HG03432 (cell line): ENCODE data around the gene COL6A5.
"Not testable (repeated sequence)": the region's sequence is repeated elsewhere in the genome, so short reads cannot be mapped to it uniquely, and the experiment has no call there.

ENCODE experiments used
- ATAC-seq: cut with Tn5 transposase; IDR thresholded peaks from one replicate; pipeline ENCODE4 v1.9.1; 2021; ENCODE audit warnings: mild to moderate bottlenecking, moderate library complexity; ENCODE audit not compliant: unreplicated experiment

The COL6A5 gene, protein sequence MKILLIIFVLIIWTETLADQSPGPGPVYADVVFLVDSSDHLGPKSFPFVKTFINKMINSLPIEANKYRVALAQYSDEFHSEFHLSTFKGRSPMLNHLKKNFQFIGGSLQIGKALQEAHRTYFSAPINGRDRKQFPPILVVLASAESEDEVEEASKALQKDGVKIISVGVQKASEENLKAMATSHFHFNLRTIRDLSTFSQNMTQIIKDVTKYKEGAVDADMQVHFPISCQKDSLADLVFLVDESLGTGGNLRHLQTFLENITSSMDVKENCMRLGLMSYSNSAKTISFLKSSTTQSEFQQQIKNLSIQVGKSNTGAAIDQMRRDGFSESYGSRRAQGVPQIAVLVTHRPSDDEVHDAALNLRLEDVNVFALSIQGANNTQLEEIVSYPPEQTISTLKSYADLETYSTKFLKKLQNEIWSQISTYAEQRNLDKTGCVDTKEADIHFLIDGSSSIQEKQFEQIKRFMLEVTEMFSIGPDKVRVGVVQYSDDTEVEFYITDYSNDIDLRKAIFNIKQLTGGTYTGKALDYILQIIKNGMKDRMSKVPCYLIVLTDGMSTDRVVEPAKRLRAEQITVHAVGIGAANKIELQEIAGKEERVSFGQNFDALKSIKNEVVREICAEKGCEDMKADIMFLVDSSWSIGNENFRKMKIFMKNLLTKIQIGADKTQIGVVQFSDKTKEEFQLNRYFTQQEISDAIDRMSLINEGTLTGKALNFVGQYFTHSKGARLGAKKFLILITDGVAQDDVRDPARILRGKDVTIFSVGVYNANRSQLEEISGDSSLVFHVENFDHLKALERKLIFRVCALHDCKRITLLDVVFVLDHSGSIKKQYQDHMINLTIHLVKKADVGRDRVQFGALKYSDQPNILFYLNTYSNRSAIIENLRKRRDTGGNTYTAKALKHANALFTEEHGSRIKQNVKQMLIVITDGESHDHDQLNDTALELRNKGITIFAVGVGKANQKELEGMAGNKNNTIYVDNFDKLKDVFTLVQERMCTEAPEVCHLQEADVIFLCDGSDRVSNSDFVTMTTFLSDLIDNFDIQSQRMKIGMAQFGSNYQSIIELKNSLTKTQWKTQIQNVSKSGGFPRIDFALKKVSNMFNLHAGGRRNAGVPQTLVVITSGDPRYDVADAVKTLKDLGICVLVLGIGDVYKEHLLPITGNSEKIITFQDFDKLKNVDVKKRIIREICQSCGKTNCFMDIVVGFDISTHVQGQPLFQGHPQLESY (N-terminal part only)

DNA sequence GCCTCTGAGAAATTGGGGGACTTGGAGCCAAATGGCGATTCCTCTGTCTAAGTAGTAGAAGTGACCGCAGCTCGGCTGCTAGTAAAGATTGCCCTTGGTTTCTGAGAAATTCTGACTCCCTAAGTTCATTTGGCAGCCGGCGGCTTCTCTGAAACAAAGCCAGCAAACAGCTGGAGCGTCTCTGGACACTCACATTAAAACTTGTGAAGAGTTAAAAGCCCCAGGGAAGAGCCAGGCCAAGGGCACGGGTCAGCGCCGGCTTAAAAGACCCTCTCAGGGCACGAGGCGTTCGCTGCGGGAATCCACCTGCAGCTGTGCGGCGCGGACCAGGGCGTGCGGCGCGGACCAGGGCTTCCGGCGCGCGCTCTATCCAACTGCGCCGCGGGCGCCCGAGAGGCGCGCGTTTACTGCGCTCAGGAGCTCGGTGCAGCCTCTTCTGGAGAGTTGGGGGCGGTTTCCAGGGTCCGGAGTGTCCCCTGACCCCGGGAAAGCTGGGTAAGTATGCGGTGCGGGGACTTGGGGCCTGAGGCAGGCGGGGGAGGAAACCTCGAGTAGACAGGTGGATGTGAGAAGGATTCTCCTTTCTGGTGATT is at the start of gene COL6A5:
Gene COL6A5 (plus strand): TSS at position 186 of the 593 bp plus-strand sequence. CDS start 27,967 bp downstream, outside the sequence.
- ATAC-seq: no peak

DNA sequence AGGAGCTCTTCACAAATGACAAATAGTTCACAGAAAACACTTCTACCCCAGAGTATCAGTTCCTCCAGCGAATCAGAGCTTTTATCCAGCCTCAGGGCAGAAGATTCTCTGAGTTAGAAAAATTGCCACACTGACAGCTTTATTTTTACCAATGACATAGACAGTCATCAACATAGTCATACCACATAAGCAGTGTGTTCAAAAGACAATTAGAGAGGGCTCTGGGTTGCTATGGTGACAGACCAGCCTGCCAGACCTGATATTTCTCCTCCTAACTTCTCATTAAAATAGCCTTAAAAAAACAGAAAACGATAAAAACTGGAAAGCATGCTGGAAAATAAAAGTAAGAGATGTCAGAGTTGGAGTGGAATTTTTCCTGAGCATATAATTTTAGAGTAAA is 45.9 kb upstream of the COL6A5 start:
- no peak for ATAC-seq

DNA sequence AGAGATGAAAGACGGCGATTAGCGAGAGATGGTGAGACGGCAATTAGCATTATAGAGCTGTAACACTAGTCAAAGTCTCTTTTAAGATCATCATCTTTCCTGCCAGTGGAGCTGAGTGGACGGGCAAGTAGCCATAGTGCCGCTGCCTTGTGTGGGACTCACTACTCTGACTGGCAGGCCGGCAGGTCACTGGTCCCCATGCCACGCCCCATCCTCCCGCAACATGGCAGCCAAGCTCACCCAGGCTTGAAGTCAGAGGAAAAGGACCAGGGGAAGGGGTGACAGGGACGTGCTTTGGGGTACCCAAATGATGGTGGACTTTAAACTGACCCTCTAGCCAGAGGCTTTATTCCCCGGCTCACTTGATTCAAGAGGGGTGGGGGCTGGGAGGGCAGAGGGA is 44.6 kb upstream of the COL6A5 start:
- ATAC-seq: no peak

DNA sequence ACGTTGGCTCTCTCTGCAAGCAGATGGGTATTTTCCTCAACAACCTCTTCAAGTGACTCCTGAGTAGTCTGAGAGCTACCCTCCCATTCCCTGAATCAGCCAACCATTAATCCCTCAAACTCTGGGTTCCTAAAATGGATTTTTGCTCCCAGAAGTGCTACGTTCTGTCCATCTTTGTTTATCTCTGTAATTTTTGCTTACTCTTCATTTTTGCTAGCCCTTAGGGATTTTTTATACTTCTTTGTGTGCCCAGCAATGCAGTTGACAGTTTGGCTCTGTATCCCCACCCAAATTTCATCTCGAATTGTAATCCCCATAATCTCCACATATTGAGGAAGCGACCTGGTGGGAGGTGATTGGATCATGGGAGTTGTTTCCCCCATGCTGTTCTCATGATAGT is 35.4 kb upstream of the COL6A5 start:
- ATAC-seq: no peak

DNA sequence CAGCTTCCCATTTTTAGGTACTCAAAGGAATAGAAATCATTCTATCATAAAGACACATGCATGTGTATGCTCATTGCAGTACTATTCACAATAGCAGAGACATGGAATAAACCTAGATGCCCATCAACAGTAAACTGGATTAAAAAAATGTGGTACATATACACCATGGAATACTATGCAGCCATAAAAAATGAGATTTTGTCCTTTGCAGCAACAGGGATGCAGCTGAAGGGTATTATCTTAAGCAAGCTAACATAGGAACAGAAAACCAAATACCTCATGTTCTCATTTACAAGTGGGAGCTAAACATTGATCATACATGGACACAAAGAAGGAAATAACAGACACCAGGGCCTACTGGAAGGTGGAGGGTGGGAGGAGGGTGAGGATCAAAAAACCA is 33.1 kb upstream of the COL6A5 start:
- ATAC-seq: no peak

DNA sequence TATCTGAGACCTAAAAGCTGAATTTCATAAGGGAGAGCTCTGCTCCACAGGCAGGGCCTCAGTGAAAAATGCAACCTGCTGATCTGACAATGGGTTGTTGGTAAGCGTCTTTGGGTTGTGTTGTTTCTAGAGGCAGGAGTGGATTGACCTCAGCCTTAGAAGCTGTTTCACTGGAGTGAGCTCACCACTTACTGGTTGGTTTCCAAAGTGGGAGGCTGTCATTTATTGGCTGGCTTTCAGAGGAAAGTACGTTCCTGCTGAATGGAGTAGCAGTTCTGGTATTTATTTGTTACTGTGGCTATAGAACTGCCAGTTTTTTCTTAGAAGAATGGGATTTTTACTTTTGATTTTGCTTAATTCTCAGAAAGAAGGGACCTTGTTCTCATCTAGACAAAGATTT is 29.3 kb upstream of the COL6A5 start:
- ATAC-seq: no peak

DNA sequence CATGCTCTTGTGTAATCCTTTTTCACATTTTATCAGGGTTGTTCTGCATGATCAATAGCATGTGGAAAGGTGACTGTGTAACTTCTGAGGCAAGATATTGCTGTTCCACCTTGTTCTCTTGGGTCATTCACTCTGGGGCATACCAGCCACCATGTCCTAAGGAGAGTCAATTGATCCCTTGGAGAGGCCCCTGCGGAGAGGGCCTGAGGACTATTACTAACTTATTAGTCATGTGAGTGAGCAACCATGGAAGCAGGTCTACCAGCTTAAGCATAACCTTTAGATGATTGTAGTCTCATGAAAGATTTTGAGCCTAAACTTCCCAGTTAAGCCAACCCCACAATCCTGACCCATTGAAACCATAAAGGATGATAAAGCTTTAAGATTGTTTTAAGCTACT is 22.0 kb upstream of the COL6A5 start:
- ATAC-seq: no peak

DNA sequence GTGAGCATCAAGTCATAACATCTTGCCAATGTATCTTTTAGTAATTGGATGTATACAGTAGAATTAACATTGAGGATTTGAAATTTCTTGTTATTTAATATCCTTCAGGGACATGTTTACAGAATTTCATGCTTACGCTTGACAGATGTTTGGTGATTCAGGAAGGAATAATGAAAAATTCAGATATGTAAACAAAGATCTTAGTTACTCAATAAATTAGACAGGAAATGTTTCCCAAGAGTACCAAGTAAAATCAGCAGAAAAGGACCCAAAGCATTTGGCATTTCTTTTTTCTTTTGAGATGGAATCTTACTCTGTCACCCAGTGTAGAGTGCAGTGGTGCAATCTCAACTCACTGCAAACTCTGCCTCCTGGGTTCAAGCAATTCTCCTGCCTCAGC is 4.7 kb upstream of the COL6A5 start:
- no peak for ATAC-seq

DNA sequence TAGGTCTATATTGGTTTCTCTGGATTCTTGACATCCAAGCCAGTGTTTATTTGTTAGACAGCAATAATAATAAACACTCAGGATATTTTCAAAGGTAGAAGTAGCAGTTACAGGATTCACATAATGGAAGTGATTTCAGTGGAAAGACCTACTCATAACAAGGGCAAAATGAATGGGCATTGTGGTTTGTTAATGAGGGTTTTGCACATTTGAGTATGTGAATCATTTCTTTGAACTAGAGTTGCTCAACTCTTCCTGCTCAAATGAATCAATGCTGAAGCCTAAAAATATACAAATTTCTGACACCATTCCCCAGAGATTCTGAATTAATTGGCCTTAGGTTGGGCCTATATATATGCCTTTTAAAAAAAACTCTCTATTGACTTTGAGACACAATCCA is 4.1 kb upstream of the COL6A5 start:
- no peak for ATAC-seq

DNA sequence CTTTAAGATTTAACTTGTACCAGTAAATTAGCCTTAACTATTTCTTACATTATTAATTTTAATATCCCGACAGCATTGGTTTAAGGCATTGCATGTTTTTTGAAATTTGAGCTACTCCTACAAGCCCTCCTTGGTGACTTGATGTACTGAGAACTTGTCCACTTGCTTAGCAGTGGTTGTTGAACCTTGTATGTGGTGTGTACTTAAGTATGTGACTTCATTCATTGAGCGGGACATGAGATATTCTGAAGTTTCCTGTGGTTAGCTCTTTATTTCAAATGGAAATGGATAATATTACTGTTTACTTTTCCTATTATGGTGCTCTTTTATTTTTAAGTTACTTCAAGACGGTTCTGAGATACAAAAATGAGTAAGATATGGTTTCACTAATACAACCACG is 3.6 kb upstream of the COL6A5 start:
- no peak for ATAC-seq

DNA sequence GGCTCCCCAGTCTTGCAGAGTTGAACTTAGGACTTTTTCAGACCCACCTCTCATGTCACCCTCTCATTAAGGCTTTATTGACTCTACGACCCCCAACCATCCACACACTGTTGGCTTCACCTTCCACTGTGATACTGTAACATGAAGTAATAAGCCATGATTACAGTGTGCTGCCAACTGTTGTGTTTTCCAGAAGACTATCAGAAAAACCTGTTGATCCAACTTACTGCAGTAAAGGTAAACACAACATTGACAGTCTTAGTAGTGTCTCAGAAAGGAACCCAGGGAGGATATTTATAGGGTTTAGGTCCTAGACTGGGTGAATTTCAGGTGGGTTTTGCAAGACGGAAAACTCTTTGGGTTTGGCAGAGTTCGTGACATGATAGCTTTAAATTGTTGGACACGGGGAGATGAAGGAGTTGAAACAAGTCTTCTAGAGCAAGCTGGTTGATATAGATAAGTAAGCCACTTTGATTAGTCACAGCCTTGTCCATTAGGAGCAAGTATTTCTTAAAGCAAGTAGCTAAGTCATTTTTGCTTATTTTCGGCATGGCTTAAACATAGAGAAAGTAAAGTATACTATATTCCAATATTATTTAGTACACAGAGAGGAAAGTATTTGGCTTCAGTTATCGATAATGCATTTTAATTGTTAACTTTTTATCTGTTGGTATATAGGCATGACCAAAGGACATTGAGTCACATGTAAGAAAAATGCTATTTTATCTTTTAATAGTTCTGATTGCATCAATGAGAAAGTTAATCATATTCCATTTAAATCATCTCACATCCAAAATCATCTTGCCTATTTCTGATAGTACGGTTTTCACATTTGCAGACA is 2.4 kb upstream of the COL6A5 start:
- no peak for ATAC-seq

DNA sequence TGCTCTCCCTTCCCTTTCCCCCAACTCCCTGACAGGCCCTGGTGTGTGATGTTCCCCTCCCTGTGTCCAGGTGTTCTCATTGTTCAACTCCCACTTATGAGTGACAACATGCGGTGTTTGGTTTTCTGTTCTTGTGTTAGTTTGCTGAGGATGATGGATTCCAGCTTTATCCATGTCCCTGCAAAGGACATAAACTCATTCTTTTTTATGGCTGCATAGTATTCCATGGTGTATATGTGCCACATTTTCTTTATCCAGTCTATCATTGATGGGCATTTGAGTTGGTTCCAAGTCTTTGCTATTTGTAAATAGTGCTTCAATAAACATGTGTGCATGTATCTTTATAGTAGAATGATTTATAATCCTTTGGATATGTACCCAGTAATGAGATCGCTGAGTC is 2.8 kb downstream of the COL6A5 start:
- not testable (repeated sequence) for ATAC-seq

DNA sequence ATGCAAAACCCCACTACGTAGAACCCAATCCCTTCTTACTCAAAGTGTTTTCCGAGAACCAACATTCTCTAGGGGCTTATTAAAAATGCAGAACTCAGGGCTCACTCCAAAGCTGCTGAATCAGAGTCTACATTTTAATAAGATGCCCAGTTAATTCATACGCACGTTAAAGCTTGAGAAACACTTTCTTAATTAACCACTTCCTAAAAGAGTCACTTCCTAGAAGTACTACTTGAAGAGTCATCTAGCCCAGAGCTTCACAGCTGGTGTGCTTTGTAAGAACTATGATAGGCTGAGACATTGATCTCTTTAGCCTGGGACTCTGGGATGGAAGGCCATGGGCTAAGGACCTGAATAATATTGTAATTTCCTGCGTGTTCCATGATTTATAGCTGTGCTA is 9.0 kb downstream of the COL6A5 start:
- no peak for ATAC-seq

DNA sequence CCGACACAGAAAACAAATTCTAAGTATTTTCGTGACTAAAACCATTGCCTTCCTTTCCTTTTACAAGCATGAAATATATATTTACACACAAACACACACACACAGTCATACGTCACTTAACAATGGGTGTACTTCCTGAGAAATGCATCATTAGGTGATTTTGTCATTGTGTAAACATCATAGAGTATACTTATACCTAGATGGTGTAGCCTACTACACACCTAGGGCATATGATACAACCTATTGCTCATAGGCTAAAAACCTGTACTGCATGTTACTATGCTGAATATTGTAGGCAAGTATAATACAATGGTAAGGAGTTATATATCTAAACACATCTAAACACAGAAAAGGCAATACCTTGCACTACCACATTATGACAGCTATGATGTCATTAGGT is 28.6 kb downstream of the COL6A5 start:
- no peak for ATAC-seq

DNA sequence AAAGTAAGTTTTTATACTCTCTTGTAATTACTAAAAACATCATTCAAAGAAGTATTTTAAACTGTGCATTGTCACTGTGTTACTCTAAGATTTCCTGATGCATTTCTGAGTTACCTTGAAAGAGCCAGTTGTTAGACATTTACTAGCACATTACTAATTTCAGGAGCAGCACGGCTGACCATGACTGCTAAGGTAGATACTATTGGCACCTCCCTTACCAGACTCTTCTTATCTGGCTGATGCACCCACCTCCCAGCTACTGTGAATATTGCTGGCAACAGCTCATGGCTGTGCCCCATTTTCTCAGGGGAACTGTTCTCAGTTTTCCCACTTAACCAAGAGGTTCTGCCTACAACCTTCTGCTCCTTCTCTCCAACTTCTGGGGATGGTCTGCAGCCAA is 29.4 kb downstream of the COL6A5 start:
- ATAC-seq: no peak

DNA sequence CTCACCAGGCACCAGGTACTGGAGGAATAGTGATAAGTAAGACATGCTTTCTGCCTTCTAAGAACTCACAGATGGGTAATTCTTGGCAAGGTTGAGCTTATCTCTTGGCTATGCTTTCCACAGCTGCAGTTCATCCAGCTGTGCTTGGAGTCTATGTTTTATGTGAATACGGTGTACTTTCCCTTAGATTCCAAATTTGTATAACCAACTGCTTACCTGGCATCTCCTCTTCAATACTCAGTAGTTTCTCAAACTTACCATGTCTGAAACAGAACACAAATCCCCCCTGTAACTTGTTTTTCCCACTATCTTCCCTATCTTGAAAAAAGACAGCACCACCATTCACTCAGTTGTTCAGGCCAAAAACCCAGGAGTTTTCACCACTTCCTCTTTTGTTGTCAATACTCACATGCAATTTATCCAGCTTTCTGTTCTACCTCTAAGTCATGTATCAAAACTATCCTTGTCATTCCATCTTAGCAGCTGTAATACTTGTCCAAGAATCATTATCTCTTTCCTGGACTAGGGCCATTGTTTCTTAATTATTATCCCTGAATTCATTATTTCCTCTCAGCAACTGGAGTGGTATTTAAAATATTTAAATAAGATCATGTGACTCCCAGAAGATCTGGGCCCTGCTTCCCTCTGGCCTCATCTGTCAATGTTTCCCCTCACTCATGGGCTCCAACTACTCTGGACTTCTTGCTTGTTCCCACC is 32.6 kb downstream of the COL6A5 start:
- no peak for ATAC-seq

DNA sequence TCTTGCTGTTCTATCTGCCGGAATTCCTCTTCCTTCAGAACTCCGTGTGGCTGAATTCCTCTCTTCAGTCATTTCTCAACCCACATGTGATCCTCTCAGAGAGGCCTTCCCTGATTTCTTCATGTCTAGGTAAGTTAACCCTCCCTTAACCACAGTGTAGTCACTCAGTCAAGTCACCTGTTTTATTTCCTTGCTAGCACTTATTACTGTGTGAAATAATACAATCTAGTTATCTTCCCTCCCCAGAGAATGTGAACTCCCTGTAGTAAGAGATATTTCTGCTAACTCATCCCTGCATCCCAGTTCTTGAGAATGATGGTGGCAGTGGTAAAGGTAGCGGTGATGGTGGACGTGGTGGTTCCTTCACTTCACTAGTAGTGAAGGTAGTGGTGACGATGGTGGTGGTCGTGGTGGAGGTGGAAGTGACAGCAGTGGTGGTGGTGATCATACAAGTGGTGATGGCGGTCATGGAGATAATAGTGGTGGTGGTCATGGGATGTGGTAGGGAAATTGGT is 33.3 kb downstream of the COL6A5 start:
- ATAC-seq: no peak

DNA sequence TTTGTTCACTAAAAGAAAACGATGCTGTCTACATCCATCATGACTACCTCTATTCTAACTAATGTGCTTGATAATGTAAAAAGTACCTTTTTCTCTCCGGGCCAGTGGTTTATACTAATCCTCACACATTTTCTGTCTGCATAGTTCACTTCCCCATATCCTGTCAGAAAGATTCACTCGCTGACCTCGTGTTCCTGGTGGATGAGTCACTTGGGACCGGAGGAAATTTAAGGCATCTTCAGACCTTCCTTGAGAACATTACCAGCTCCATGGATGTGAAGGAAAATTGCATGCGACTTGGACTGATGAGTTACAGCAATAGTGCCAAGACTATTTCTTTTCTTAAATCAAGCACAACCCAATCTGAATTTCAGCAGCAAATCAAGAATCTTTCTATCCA is 33.8 kb downstream of the COL6A5 start:
- ATAC-seq: no peak

DNA sequence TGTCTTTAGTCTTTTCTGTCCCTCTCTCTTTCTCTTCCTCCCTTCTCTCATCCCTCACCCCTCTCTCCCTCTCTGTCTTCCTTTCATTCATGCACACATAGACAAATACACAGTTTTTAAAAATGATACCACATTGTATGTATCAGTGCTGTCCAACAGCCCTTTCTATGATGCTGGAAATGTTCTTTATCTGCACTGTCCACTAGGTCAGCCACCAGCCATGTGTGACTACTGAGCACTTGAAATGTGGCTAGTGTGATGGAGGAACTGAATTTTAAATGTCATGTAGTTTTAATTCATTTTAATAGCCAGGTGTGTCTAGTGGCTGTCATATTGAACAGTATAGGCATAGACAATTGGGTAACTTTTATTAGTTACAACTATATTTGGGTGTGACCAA is 34.9 kb downstream of the COL6A5 start:
- ATAC-seq: no peak
